K562 (cell line): Measurements from ENCODE around the gene SPATA20. TPM values are rescaled to one million over a fixed set of nuclear protein-coding genes. Genes with fewer than 3 reads are reported as not detected.

Experiments
- ATAC-seq: fragments of 200-7000 bp; cut with Tn5 transposase; 3 replicates; pipeline ENCODE4 v1.9.1; 2020; ENCODE audit warnings: moderate library complexity
- BruUV-seq: library from RNA; stranded (reverse); fragments of 400-500 nt; replicated peaks from 2 replicates; lab custom pipeline; 2021; lab: Mats Ljungman, UMichigan
- CTCF ChIA-PET: fragments of 300-600 bp; formaldehyde crosslinking; extraction: SDS; loops from one replicate; lab custom pipeline; 2021; ENCODE audit warnings: low intra/inter-chr PET ratio; lab: Yijun Ruan, JAX
- POLR2A ChIA-PET: fragments of 300-600, 350-650 bp; sonication (Branson Sonifier 250); formaldehyde crosslinking; extraction: SDS; loops from one replicate; lab custom pipeline; 2021; ENCODE audit warnings: antibody characterized with exemption, inconsistent platforms; lab: Yijun Ruan, JAX
- DNase-seq, 4 experiments: peaks; one replicate each; pipeline versions ENCODE4 v3.0.0 to v3.0.0-alpha.2; 2011 to 2018; ENCODE audit warnings: low spot score in 3 of 4, mixed read lengths in 3 of 4; ENCODE audit errors: extremely low read depth in 1 of 4
- FAIRE-seq: peaks from 2 replicates; lab custom pipeline; 2011; peaks lifted over from hg19 to GRCh38; lab: Jason Lieb, UNC
- H2AFZ ChIP-seq: 2 replicates; pipeline ENCODE4 v1.6.0; 2011; ENCODE audit warnings: low read depth, low read length, control low read depth, inconsistent platforms
- H3K27ac ChIP-seq: fragments of 200-600 bp; 3 replicates; pipeline ENCODE4 v1.8.0; 2011; ENCODE audit warnings: low read depth, mild to moderate bottlenecking, control low read depth, inconsistent platforms, low read length, moderate library complexity, mixed read lengths; ENCODE audit errors: extremely low read depth
- H3K27me3 ChIP-seq, 2 experiments: fragments of 300-600 bp in 1 of 2; 2 replicates in 1 of 2; 3 replicates in 1 of 2; pipeline versions ENCODE4 v1.6.0 to v1.8.0; 2011; ENCODE audit warnings: inconsistent platforms in 2 of 2, low read length in 2 of 2, mild to moderate bottlenecking in 1 of 2, mixed read lengths in 1 of 2, moderate library complexity in 1 of 2; ENCODE audit not compliant: control insufficient read depth in 2 of 2, insufficient read depth in 2 of 2
- H3K36me3 ChIP-seq: fragments of 300-600 bp; 3 replicates; pipeline ENCODE4 v1.8.0; 2011; ENCODE audit warnings: mild to moderate bottlenecking, low read length, inconsistent platforms; ENCODE audit not compliant: control insufficient read depth, insufficient read depth
- H3K4me1 ChIP-seq, 2 experiments: fragments of 200-600 bp in 1 of 2; replicated peaks in 1 of 2; 2 replicates in 1 of 2; 3 replicates in 1 of 2; pipeline versions ENCODE4 v1.5.1 to v1.8.0; 2011; ENCODE audit warnings: inconsistent platforms in 2 of 2, low read length in 2 of 2, mild to moderate bottlenecking in 1 of 2, mixed read lengths in 1 of 2, moderate library complexity in 1 of 2; ENCODE audit not compliant: control insufficient read depth in 2 of 2, insufficient read depth in 2 of 2
- H3K4me2 ChIP-seq: 2 replicates; pipeline ENCODE4 v1.6.1; 2011; ENCODE audit warnings: low read length, control low read depth, inconsistent platforms, mixed read lengths; ENCODE audit not compliant: insufficient read depth
- H3K4me3 ChIP-seq: fragments of 200-600 bp; sonication (generic), shearing (Covaris generic); 2 replicates; pipeline ENCODE4 v1.5.1; 2016; ENCODE audit warnings: control low read depth, inconsistent platforms
- H3K79me2 ChIP-seq: fragments of 200-600 bp; 3 replicates; pipeline ENCODE4 v1.8.0; 2011; ENCODE audit warnings: low read length, inconsistent platforms; ENCODE audit not compliant: control insufficient read depth, insufficient read depth
- H3K9ac ChIP-seq, 2 experiments: 2 replicates each; pipeline versions ENCODE4 v1.6.0 to v1.6.1; 2011; ENCODE audit warnings: low read depth in 2 of 2, low read length in 2 of 2, control low read depth in 1 of 2, inconsistent platforms in 1 of 2, mild to moderate bottlenecking in 1 of 2, mixed read lengths in 1 of 2; ENCODE audit not compliant: insufficient read depth in 1 of 2
- H3K9me1 ChIP-seq: one replicate; pipeline ENCODE4 v1.6.0; 2011; ENCODE audit warnings: inconsistent platforms, mild to moderate bottlenecking, low read length, moderate library complexity; ENCODE audit not compliant: control insufficient read depth, insufficient read depth
- H3K9me3 ChIP-seq: replicated peaks from 2 replicates; pipeline ENCODE4 v1.5.1; 2011; ENCODE audit warnings: low read depth, low read length, inconsistent platforms; ENCODE audit not compliant: control insufficient read depth, insufficient read depth
- H4K20me1 ChIP-seq: replicated peaks from 2 replicates; pipeline ENCODE4 v1.6.1; 2011; ENCODE audit warnings: low read length, inconsistent platforms, mixed read lengths; ENCODE audit not compliant: control insufficient read depth, insufficient read depth
- NRF1 ChIP-seq, 2 experiments: fragments of 450-650 bp; IDR thresholded peaks in 1 of 2; conservative IDR thresholded peaks in 1 of 2; 2 replicates each; pipeline ENCODE4 v1.6.1; 2014; ENCODE audit warnings: mild to moderate bottlenecking in 2 of 2
- YBX1 ChIP-seq: fragments of 450-650 bp; IDR thresholded peaks from 2 replicates; pipeline ENCODE4 v1.7.1; 2016; ENCODE audit warnings: mild to moderate bottlenecking
- WGBS: fragments of 100-300 bp; shearing (Covaris generic); methylation state at CpG from one replicate; pipeline ENCODE4 v1.1.6; 2016; ENCODE audit warnings: low coverage, mixed read lengths; ENCODE audit not compliant: insufficient coverage; ENCODE audit errors: missing lambda C conversion rate; 5-methylcytosine and 5-hydroxymethylcytosine counted together
- in situ Hi-C: fragments of 300-500 bp; cut with MboI; formaldehyde crosslinking; loops from 4 replicates; pipeline ENCODE4 v1.15.0; 2018; ENCODE audit warnings: inconsistent platforms, mixed read lengths
- intact Hi-C: fragments of 100-400 bp; cut with micrococcal nuclease; formaldehyde crosslinking; loops from 2 replicates; pipeline ENCODE4 v1.14.2; 2022
- polyA plus RNA-seq, 8 experiments: library from polyadenylated mRNA; depleted of rRNA in 4 of 8; stranded (reverse) in 5 of 8; unstranded in 3 of 8; fragments of >200 nt; fragmentation: Nextera tagmentation in 2 of 8; fragmentation: Illumina TruSeq in 1 of 8; extraction: Ambion mirVana in 2 of 8; extraction: Trizol in 1 of 8; gene quantifications; 2 replicates each; pipeline versions ENCODE4 v1.2.1 to v1.2.3, GENCODE V29; 2011 to 2014; ENCODE audit warnings: inconsistent platforms in 1 of 8, missing spikeins in 1 of 8
- total RNA-seq, 7 experiments: library from RNA; depleted of rRNA in 6 of 7; stranded (reverse); fragments of >200 nt in 6 of 7; fragmentation: Illumina TruSeq in 2 of 7; extraction: Trizol in 2 of 7; gene quantifications; 2 replicates each; pipeline versions ENCODE4 v1.2.1 to v1.2.3, GENCODE V29; 2011 to 2021; ENCODE audit warnings: low replicate concordance in 1 of 7
- TF ChIP-seq, protein P1 (sequence below): sonication (generic); formaldehyde crosslinking; IDR thresholded peaks from 2 replicates; pipeline ENCODE4 v1.8.1; 2022; ENCODE audit warnings: missing genetic modification reagents
- TF ChIP-seq, protein P2 (sequence below), 2 experiments: IDR thresholded peaks; 2 replicates each; pipeline ENCODE4 v1.6.1; 2011; ENCODE audit warnings: borderline replicate concordance in 1 of 2, control low read depth in 1 of 2, low read depth in 1 of 2, low read length in 1 of 2, mild to moderate bottlenecking in 1 of 2, mixed read lengths in 1 of 2, moderate library complexity in 1 of 2; ENCODE audit not compliant: insufficient read depth in 1 of 2, insufficient read length in 1 of 2, poor library complexity in 1 of 2, severe bottlenecking in 1 of 2; ENCODE audit errors: extremely low read depth in 1 of 2

Gene SPATA20
- total and polyA plus RNA-seq, 9 of the 15 experiments (the other 6 are each of a cell fraction or from before 2014, with no cell fraction given) = 0.08 to 4.0 (median 1.5) TPM

DNA sequence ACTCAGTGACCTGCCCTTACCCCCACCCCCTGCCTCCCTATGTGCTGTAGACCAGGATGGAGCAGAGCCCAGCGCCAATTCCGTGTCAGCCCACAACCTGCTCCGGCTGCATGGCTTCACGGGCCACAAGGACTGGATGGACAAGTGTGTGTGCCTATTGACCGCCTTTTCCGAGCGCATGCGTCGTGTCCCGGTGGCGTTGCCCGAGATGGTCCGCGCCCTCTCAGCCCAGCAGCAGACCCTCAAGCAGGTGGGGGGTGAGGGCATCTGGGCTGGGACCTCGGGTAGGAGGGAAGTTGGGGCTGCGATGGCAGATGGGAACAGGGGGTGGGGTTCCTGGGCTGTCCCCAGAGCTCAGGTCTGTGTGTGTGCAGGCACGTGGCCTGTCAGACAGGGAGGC, 7.2 kb downstream of the SPATA20 start:
- BruUV-seq = no TSS peak
- Histone ChIP-seq H3K36me3 (no peaks in the 10 kb centered on the region), H3K9me1 (no peaks in the 10 kb centered on the region), H3K4me2 (no peak overlapping the region), H3K27ac (no peak overlapping the region), H3K4me1 (peaks cover 0 to 30% of the 10 kb centered on the region in 2 experiments; a peak in 3 of 5 replicates), H3K4me3 (no peak overlapping the region), H3K9me3 (no peaks in the 10 kb centered on the region), H3K79me2 (no peaks in the 10 kb centered on the region), H3K27me3 (peaks cover 13 to 52% of the 10 kb centered on the region in 2 experiments; a peak in 4 of 5 replicates), H4K20me1 (peaks cover 6% of the 10 kb centered on the region), H3K9ac (peak overlapping the region in 1 of 2 experiments; percentile 62; a peak in 2 of 4 replicates), H2AFZ (no peak overlapping the region)
- ChIA-PET CTCF (no interaction called here), POLR2A (no interaction called here)
- FAIRE-seq (no peak), DNase-seq (no peak), ATAC-seq (no peak)
- TF ChIP-seq, protein P1, sequence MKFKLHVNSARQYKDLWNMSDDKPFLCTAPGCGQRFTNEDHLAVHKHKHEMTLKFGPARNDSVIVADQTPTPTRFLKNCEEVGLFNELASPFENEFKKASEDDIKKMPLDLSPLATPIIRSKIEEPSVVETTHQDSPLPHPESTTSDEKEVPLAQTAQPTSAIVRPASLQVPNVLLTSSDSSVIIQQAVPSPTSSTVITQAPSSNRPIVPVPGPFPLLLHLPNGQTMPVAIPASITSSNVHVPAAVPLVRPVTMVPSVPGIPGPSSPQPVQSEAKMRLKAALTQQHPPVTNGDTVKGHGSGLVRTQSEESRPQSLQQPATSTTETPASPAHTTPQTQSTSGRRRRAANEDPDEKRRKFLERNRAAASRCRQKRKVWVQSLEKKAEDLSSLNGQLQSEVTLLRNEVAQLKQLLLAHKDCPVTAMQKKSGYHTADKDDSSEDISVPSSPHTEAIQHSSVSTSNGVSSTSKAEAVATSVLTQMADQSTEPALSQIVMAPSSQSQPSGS (CRISPR knock-in tag) = no peak
- TF ChIP-seq YBX1 = no peak
- TF ChIP-seq, protein P2, sequence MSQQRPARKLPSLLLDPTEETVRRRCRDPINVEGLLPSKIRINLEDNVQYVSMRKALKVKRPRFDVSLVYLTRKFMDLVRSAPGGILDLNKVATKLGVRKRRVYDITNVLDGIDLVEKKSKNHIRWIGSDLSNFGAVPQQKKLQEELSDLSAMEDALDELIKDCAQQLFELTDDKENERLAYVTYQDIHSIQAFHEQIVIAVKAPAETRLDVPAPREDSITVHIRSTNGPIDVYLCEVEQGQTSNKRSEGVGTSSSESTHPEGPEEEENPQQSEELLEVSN (IDR thresholded peaks at IDR 0.05; ENCODE audit: borderline replicate concordance in 1 of 2, extremely low read depth in 1 of 2, insufficient read depth in 1 of 2, insufficient read length in 1 of 2, low read depth in 1 of 2, low read length in 1 of 2, poor library complexity in 1 of 2, severe bottlenecking in 1 of 2) = peak in 1 of 2 experiments; percentile 9
- TF ChIP-seq NRF1 (conservative IDR thresholded peaks at IDR 0.05 in 1 of 2, IDR thresholded peaks at IDR 0.05 in 1 of 2) = peak; percentile 52 to 63
- in situ Hi-C loops = no loop called here
- WGBS = 40% methylated on average over 16 of the region's 17 CpGs
- intact Hi-C loops = no loop called here
